ENCODE data around the gene THEMIS2.
A peak's percentile ranks its signal among the peaks of the same experiment; 100 is the strongest.
"Not testable (repeated sequence)": the region's sequence is repeated elsewhere in the genome, so short reads cannot be mapped to it uniquely, and the experiment has no call there.

The THEMIS2 gene

DNA sequence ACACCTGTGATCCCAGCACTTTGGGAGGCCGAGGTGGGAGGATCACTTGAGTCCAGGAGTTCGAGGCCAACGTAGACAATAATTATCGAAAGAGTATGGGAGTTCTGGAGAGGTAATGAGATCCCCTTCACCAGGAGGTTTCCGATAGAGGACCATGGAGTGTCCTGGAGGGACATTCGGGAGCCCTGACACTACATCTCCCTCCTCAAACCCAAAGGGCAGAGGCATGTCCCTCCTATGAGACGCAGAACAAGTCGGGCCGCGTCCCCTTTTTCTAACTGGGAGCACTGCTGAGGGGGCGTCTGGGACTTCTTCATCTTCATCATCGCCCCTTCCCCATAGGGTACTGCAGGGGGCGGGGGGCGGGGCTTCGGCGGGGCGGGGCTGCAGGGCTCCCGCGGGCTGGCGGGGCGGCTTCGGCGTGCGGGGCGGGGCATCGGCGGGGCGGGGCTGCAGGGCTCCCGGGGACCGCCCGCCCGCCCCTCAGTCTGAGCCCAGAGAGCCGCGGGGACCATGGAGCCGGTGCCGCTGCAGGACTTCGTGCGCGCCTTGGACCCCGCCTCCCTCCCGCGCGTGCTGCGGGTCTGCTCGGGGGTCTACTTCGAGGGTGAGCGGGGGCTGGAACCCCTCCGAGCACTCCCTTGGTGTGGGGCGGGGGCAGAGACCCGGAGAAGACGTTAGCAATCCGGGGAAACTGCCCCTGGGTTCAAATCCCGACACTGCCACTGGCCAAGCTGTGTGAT lies at the start of gene THEMIS2:
Gene THEMIS2, plus strand, starts transcription at position 486 of the 743 bp plus-strand sequence. Its CDS starts 28 bp downstream, at position 514.
- peak; percentile 75 to 77 for DNase-seq

DNA sequence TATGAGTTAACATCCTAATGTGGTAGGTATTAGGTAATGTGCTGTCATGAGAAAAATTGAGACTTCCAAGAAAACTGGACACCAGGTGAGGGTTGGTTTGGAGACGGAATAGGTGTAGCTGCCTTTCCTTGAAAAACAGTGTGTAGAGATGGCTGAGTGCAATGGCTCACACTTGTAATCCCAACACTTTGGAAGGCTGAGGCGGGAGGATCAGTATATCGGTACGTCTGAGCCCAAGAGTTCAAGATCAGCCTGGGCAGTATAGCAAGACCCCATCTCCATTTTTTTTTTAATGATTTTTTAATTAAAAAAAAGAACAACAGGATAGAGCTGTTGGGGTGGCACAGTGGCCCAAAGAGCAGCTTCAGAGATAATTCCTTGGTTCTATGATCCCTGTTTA lies 48.6 kb upstream of the THEMIS2 start:
- no peak for DNase-seq

DNA sequence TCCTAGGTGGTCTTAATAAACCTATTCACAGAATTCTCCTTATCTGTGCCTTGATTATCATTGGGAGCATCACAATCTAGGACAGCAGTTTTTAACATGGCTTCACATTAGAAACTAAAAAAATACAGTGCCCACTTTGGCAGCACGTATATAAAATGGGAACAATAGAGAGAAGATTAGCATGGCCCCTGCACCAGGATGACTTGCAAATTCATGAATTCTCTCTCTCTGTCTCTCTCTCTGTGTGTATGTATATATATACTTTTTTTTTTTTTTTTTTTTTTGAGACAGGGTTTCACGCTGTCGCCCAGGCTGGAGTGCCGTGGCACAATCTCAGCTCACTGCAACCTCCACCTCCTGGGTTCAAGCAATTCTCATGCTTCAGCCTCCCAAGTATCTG lies 47.9 kb upstream of the THEMIS2 start:
- no peak for DNase-seq

DNA sequence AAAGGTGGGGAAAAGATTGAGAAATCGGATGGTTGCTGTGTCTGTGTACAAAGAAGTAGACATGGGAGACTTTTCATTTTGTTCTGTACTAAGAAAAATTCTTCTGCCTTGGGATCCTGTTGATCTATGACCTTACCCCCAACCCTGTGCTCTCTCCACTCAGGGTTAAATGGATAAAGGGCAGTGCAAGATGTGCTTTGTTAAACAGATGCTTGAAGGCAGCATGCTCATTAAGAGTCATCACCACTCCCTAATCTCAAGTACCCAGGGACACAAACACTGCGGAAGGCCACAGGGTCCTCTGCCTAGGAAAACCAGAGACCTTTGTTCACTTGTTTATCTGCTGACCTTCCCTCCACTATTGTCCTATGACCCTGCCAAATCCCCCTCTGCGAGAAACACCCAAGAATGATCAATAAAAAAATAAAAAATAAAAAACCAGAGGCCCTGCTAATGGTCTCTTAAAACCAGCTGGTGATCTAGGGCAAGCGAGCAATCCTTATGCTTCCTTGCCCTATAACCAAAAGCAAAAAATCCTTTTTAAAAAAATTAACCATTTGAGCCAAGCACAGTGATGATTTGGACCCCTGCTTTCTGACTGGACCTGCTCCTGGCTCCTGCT lies 42.9 kb upstream of the THEMIS2 start:
- not testable (repeated sequence) for DNase-seq

DNA sequence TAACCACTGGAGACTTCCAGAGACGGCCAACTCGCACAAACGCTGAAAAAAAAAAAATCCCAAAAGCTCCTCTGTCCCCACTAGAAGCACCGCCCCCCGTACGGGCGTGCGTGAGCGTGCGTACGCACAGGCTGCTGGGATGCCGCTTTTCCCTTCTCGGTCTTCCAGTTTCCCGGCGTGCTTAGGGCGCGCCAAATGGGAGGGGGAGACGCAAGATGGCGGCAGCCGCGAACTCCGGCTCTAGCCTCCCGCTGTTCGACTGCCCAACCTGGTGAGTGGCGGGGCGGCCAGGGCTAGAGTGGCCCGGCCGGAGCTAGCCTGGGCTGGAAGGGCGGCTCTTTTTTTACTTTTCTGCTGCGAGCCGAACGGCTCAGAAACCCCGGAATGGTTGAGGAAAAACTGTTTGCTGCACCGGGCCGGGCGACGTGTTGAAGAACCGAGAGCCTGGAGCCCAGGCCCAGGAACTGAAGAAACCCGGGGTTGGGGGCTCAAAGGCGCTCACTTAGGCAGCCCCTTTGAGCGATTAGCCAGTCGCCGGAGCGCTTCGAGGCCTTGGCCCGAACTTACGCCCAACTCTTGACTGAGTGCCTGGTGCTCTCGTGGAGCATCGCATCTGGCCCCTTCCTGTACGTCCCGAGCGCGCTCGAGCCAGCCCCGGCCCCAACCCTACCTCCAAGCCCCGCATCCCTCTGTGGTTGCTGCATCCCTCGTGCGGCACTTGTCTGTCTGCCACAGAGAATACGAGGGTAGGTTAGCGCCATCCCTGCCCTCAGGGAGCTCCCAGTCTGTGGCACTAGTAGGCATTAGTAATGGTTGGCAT lies 41.5 kb upstream of the THEMIS2 start, which contains the start of gene PPP1R8:
Gene PPP1R8, plus strand, starts transcription at position 162 of the 820 bp plus-strand sequence. Its CDS starts 54 bp downstream, at position 216.
- DNase-seq, result peak; percentile 82 to 86

DNA sequence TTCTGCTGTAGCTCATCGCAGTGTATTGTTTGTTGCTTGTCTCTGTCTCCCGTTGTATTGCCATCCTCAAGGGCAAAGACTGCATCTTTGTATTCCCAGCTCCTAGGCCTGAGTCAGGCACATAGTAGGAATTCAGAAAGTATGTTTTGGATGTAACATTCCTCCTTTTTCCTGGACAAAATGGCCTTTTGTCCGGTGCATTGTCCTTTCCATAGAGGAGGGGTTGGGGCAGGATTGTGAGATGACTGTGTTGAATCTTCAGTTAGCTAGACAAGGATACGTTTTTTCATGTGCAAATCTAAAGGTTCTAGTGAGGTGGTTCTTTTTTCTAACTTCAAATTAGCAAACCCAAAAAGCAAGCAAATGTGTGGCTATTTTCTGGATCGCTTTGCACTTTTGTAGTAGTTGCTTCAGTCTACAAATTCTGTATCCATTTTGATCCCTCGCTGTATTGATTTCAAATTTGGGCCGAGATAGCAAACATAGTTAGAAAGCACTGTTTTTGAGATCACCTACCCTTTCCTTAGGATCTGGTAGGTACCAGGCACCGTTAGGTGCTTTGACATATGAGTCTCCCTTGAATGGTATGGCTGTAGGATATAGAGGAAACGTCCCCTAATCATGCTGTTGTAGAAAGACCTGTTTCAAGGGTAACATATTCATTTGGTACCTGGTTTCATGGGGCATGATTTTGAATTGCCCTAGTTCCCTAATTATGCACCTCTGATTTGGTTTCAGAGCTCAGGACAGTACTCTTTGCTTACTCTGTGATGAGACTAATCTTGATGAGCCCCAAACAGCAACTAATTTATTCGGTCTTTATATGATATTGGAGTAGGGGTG lies 40.6 kb upstream of the THEMIS2 start:
- no peak for DNase-seq

DNA sequence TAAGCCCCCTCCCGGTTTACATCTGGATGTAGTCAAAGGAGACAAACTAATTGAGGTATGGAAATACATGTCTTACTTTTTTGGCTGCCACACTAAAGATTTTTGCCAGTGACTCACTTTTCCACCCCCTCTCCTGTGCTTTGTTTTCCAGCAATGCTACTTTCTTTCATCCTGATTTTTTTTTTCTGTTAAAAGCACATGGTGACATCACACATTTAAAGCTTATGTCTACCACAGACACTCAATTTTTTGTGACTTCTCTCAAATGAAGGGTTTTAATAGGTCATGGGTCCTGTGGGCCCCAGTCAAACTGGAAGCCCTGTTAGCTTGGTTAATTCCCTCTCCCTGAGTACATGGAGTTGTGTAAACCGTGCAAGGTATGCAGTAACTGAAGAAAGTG lies 39.6 kb upstream of the THEMIS2 start:
- no peak for DNase-seq

DNA sequence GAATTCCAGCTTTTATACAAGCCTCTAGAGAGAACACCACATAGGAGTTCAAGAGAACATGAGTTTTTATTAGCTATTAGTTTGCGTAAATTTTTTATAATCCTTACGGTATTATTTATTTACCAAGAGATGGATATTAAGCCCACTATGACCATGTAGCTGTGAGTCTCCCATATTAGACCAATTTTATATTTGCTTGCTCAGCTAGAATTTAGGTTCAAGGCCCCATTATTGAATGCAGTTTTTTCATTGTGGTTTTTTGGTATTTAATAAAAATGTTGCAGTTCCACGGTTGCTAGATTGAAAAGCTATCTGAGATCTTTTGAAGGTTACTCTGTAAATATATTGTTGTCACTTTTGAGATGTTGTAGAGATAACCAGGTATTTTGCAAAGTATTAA lies 38.9 kb upstream of the THEMIS2 start:
- DNase-seq, result no peak

DNA sequence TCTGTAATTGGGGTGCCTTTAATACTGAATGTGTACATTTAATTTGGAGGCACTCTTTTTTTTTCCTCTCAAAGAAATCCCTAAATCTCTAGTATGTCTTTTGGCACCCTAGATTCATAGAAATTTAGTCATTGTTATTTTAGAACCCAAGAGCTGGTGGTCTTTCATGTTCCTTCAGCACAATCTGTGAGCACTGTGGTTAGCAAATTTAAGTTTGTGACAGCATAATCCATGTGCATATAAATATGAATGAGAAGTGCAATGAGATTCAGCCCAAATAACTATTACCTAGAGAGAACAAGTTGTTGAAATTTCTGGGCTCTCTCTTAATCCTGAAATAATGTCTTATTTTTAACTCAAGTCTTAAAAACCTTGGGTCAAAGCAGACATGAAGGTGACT lies 37.3 kb upstream of the THEMIS2 start:
- no peak for DNase-seq

DNA sequence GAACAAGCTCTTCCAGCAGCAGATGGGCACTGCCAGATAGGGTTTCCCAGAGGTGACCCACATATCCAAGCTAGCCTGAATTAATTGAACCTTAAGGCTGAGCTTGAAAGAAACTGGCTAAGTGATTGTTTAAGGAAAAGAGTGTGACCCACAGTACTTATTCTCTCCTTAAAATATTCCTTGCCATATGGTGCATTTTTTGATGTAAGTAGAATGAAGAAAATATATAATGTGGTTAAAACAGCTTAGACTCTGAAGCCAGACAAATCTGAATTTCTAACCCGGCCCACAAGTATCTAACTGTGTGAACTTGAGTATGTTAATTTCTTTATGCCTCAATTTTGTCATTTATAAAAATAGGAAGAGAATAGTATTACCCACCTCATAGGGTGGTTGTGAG lies 36.8 kb upstream of the THEMIS2 start:
- no peak for DNase-seq

DNA sequence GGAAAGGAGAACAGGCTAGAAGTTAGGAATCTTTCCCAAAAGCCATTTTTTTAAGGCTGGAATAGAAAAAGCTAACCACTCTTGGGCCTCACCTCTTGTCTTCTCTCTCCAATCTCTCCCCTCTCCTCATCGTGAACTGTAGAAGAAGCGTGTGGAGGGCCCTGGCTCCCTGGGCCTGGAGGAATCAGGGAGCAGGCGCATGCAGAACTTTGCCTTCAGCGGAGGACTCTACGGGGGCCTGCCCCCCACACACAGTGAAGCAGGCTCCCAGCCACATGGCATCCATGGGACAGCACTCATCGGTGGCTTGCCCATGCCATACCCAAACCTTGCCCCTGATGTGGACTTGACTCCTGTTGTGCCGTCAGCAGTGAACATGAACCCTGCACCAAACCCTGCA lies 22.4 kb upstream of the THEMIS2 start:
- no peak for DNase-seq

DNA sequence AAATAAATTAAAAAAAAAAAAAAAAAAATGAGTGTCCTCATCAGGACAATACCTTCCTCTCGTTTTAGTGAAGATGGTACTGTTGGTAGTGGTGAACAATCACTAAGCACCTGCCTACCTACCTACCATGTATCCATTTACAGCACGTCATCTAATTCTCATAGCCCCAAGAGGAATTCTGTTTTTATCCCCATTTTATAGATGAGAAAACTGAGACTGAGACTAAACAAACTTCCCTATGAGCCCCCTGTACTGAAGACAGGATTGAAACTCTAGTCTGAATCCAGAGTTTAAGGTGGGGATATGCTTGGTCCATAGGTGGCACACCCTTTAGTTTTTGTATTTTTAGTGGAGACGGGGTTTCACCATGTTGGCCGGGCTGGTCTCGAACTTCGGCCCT lies 17.3 kb upstream of the THEMIS2 start:
- DNase-seq, result no peak

DNA sequence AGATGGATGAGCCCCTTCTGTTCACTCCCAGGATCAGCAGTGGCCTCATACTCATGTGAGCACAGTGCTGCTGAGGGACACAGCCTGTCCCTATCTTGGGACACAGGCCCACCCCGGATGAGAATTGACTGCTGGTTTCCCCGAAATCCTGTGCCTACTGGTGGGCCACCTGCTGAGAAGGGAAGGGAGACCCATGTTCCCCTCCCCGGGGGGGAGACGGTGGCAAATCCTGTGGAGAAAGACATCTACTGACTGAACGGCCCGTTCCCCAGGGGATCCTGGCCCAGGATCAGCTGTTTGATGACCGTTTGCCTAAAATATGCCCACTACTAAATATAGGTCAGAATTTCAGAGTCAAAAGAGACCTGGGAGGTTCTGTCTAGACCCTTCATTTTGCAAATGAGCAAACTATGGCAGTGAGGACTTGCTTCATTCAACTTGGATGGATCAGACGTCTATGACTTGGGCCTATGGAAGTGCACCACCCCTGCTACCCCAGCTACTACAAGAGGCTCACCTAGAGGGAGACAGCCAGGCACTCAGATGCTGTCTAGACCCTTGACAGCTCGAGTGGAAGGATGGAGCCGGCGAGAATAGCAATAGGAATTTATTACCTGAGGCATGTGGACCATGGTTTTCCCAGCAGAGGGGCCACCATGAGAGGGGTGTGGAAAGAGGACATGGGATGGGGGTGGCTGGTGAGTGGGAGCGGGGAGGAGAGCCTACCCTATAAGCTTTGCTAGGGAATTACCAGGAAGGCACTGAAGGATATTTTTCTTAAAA lies 15.6 kb upstream of the THEMIS2 start:
- no peak for DNase-seq

DNA sequence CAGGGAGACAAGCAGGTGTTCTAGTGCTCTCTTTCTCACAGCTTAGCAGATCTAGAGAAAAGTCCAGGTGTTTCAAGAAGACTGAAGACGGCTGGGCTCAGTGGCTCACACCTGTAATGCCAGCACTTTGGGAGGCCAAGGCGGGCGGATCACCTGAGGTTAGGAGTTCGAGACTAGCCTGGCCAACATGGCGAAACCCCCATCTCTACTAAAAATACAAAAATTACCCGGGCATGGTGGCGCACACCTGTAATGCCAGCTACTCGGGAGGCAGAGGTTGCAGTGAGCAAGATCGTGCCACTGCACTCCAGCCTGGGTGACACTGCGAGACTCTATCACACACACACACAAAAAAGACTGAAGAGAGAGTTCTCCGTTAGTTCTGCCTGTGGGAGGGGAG lies 14.8 kb upstream of the THEMIS2 start:
- not testable (repeated sequence) for DNase-seq

DNA sequence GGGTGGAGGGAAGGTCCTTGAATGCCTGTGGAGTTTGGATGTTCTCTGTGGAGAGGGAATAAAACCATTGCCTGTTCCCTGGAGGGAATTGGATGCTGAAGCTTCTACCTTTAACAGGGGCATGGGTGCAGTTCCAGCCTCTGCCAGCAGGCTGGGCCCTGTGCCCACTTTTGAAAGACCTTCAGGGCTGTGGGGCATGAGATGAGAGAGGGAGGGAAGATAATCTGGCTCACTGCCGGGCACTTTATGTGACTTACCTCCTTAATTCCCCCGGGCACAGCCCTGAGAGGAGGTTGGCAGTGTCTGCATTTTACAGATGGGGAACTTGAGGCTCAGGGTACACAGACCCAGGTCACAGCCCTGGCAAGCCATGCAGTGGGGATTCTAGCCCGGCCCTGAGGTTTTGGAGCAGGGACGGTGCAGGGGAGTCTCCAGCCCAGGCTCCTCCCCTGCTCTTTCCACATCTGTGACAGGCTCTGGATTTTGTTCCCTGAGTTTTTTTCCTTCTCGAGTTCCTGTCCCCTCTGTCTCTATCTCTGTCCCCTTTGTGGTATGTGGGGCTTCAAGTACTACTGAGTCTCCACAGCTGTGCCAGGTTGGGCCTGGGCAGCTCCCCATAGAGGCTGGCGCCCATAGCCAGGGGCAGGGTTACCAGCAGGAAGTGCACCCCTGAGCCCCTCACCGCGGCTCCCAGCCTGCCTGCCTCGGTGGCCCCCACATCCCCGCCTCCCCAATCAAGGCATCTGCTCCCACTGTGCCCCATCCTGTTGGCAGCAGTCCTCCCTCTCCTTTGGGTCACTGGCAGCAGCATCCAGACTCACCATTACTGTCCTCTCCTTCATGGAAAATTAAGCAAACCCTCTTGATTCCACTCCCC lies 14.0 kb upstream of the THEMIS2 start:
- DNase-seq, result peak; percentile 84 to 87

DNA sequence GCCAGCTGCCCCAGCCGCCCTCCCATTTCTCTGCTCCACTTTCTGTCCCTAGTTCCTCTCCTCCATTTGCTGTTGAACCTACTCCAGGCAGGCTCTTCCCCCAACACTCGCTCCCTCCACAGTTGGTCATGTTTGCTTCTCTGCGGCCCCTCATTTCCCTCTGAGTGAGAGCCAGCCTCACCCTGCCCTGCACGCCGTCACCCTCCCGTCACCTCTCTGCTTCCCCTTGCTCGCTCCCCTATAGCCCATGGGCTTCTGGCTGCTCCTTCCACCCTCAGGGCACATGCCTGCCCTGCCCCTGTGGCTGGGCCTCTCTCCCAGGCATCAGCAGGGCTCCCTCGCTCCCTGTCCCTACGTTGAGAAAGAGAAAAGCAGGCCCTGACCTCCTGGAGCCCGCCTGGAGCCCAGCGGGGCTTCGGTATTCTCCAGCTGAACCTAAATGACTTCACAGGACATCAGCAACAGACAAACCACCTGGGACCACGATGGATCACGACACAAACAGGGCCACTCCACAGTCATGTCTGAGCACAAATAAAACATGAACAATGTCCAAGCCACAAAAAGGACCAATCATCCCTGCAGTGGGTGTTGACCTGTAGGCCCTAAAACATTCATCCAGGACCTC lies 13.3 kb upstream of the THEMIS2 start:
- DNase-seq, result no peak

DNA sequence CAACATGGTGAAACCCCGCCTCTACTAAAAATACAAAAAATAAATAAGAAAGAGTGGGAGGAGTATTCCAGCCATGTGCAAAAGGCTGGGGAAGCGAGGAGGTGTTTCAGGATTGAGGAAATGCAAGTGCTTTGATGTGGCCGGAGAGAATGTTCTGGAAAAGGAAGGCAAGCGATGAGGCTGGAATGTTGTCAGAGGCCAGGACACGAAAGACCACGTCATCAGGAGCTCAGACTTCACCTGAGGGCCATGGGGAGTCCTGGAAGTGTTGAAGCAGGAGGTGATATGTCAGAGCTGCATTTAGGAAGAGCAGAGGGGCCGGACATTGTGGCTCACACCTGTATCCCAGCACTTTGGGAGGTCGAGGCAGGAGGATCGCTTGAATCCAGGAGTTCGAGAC lies 10.9 kb upstream of the THEMIS2 start:
- no peak for DNase-seq

DNA sequence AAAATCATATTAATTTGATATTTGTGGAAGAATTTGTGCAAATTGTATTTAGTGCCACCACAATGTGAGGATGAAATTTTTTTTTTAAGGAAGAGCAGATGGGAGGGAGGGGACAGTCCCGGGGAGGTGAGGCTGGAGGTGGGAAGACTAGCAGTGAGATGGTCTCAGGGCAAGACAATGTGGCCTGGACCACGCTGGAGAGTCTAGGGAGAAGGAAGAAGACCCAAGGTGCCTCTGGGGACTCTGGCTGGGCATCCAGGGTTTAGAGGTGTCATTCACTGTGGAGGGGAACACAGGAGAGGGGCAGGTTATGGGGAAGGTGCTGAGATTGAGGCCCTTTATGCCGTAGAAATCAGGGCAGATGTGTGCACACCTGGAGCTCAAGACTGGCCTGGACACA lies 10.3 kb upstream of the THEMIS2 start:
- DNase-seq, result no peak

DNA sequence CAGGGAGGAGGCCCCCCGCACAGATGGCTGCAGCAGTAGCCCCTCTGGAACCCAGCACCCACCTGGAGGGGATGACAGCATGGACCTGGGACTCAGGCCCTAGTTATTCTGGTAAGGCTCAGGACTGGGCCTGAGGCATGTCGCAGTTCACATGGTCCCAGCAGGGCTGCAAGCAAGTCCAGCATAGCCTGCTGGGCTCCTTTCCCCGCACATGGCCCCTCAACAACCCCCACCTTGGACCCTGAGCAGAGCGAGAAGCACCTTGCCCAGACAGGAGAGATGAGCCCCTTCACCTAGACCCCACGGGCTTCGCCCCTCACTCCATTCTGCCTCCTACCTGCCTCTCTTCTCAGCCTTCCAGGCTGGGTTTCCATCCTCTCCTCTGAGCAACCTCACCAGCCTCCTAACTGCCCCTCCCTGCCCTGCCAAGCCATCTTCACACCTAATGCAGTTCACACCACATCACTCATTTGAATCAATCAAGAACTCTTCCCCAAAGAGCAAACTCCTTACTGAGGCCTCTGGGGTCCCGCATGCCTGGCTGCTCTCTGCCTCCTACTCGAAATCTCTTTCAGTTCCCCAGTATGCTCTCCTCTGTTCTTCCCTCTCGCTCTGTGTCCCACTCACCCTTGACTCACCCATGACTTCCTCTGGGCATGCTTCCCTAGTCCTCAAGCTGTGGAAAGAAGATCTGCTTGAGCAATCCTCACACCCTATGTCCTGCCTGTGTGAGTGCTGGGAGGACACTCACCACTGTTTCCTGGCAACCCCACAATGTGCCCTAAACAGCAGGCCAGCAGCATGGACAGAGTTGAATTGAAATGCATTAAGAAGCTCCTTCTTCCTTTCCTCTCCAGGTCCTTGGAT lies 9.4 kb upstream of the THEMIS2 start:
- DNase-seq, result no peak
